Hippocampal formation (tissue), 2 donors: Measurements from ENCODE around the gene SIAH3.

Experiments used
- DNase-seq, 2 donors: peaks; one replicate each; lab custom pipeline; 2025; lab: John Stamatoyannopoulos, UW

Gene SIAH3

GRCh38 chr13:45823583-45823982 lies 28.0 kb downstream of the SIAH3 start:
- no peak for DNase-seq

- DNase-seq: no peak
Observed at GRCh38 chr13:45821811-45822210, 29.7 kb downstream of the SIAH3 start.

- DNase-seq: peak in 1 of 2 donors; percentile 6
Observed at GRCh38 chr13:45820106-45820838, 31.3 kb downstream of the SIAH3 start.

- DNase-seq: no peak
Observed at GRCh38 chr13:45817833-45818232, 33.7 kb downstream of the SIAH3 start.

- no peak for DNase-seq
Observed at GRCh38 chr13:45816427-45816826, 35.1 kb downstream of the SIAH3 start.

GRCh38 chr13:45812695-45813372 lies 38.7 kb downstream of the SIAH3 start:
- no peak for DNase-seq

- DNase-seq: no peak
Observed at GRCh38 chr13:45811891-45812694, 39.5 kb downstream of the SIAH3 start.

- no peak for DNase-seq
Observed at GRCh38 chr13:45809801-45810394, 41.7 kb downstream of the SIAH3 start.

- no peak for DNase-seq
Observed at GRCh38 chr13:45808925-45809324, 42.6 kb downstream of the SIAH3 start.

GRCh38 chr13:45807520-45808099 lies 43.9 kb downstream of the SIAH3 start:
- peak; percentile 15 to 43 for DNase-seq

- no peak for DNase-seq
Observed at GRCh38 chr13:45800485-45800884, 51.1 kb downstream of the SIAH3 start.

- no peak for DNase-seq
Observed at GRCh38 chr13:45799451-45799850, 52.1 kb downstream of the SIAH3 start.

GRCh38 chr13:45798851-45799250 lies 52.7 kb downstream of the SIAH3 start:
- DNase-seq: no peak

- no peak for DNase-seq
Observed at GRCh38 chr13:45796426-45797235, 54.9 kb downstream of the SIAH3 start.

- DNase-seq: no peak
Observed at GRCh38 chr13:45792827-45793303, 58.7 kb downstream of the SIAH3 start.

GRCh38 chr13:45788011-45788410 lies 63.5 kb downstream of the SIAH3 start:
- DNase-seq: no peak

GRCh38 chr13:45787346-45787745 lies 64.2 kb downstream of the SIAH3 start:
- DNase-seq: no peak

GRCh38 chr13:45786293-45786920 lies 65.1 kb downstream of the SIAH3 start:
- DNase-seq: no peak

- DNase-seq: no peak
Observed at GRCh38 chr13:45784755-45785675, 66.5 kb downstream of the SIAH3 start.
